GM12892 (cell line): ENCODE measurements around the gene KIAA1549.

ENCODE experiments used
- DNase-seq: peaks from one replicate; pipeline ENCODE4 v3.0.0; 2011; ENCODE audit not compliant: insufficient read length
- FAIRE-seq: peaks from 2 replicates; lab custom pipeline; 2011; peaks lifted over from hg19 to GRCh38; lab: Jason Lieb, UNC
- POLR2A ChIP-seq: IDR thresholded peaks from 2 replicates; pipeline ENCODE4 v1.6.1; 2011; ENCODE audit warnings: low read depth, low read length, control low read depth
- POLR2AphosphoS5 ChIP-seq: IDR thresholded peaks from 2 replicates; pipeline ENCODE4 v1.6.1; 2011; ENCODE audit warnings: low read depth, low read length, control low read depth
- TAF1 ChIP-seq: IDR thresholded peaks from 2 replicates; pipeline ENCODE4 v1.6.1; 2011; ENCODE audit warnings: low read depth, mild to moderate bottlenecking, control low read depth, low read length, borderline replicate concordance

KIAA1549 gene

GRCh38 chr7:138934367-138934766 is 46.8 kb downstream of the KIAA1549 start:
- DNase-seq, result no peak
- TF ChIP-seq POLR2AphosphoS5, result no peak
- no peak for TF ChIP-seq TAF1
- no peak for TF ChIP-seq POLR2A
- FAIRE-seq, result no peak

GRCh38 chr7:138932870-138933269 is 48.3 kb downstream of the KIAA1549 start:
- FAIRE-seq, result no peak
- DNase-seq, result no peak
- TF ChIP-seq TAF1, result no peak
- no peak for TF ChIP-seq POLR2AphosphoS5
- TF ChIP-seq POLR2A, result no peak

GRCh38 chr7:138932427-138932826 is 48.8 kb downstream of the KIAA1549 start:
- DNase-seq (no peak), FAIRE-seq (no peak)
- TF ChIP-seq POLR2AphosphoS5, result no peak

DNA sequence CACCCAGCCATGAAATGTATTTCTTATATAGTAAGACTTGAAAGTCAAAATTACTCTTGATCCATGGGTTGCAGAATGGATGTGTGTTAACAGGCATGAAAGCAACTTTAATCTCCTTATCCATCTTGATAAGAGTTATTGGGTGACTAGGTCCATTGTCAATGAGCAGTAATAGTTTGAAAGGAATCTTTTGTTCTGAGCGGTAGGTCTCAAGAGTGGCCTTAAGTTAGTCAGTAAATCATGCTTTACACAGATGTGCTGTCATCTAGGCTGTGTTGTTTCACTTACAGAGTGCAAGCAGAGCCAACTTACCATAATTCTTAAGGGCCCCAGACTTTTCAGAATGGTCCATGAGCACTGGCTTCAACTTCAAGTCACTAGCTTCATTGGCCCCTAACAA is 51.2 kb downstream of the KIAA1549 start:
- TF ChIP-seq POLR2A, result no peak
- TF ChIP-seq TAF1, result no peak
- TF ChIP-seq POLR2AphosphoS5, result no peak
- no peak for DNase-seq
- no peak for FAIRE-seq

DNA sequence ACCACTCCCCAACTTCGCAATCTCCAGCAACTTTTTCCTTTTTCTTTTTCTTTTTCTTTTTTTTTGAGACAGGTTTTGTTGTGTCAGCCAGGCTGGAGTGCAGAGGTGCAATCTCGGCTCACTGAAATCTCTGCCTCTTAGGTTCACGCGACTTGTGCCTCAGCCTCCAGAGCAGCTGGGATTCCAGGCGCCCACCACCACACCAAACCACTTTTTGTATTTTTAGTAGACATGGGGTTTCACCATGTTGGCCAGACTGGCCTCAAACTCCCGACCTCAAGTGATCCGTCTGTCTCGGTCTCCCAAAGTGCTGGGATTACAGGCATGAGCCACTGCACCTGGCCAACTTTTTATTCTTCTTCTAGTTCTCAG is 55.0 kb downstream of the KIAA1549 start:
- DNase-seq, result no peak
- FAIRE-seq, result no peak
- TF ChIP-seq POLR2A, result no peak
- no peak for TF ChIP-seq TAF1
- TF ChIP-seq POLR2AphosphoS5, result no peak

GRCh38 chr7:138924501-138925225 is 56.5 kb downstream of the KIAA1549 start:
- no peak for FAIRE-seq

GRCh38 chr7:138921277-138921676 is 59.9 kb downstream of the KIAA1549 start:
- TF ChIP-seq POLR2AphosphoS5 (no peak), TAF1 (no peak), POLR2A (no peak)
- DNase-seq (no peak), FAIRE-seq (no peak)

More at GRCh38 chr7:138924501-138925225, 56.5 kb downstream of the KIAA1549 start:
- DNase-seq, result no peak
- TF ChIP-seq POLR2AphosphoS5 (no peak), POLR2A (no peak), TAF1 (no peak)

DNA sequence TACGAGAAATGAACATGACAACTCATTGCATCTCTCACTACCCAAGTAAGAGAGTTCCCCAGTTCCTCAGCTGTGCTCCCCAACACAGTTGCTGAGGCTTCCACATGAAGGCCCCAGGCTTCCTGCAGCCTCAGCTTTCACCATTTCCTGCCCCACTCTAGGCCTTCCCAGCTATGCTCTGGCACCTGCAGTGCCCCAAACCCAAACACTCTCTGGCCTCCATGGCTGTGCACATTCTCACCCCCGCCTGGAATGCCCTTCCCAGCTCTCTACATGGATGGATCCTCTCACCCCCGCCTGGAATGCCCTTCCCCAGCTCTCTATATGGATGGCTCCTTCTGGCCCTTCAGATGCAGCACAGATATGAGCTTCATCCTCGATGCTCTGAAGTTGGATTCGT is 61.3 kb downstream of the KIAA1549 start:
- no peak for TF ChIP-seq POLR2AphosphoS5
- TF ChIP-seq POLR2A, result no peak
- TF ChIP-seq TAF1, result no peak
- no peak for FAIRE-seq
- DNase-seq, result no peak

DNA sequence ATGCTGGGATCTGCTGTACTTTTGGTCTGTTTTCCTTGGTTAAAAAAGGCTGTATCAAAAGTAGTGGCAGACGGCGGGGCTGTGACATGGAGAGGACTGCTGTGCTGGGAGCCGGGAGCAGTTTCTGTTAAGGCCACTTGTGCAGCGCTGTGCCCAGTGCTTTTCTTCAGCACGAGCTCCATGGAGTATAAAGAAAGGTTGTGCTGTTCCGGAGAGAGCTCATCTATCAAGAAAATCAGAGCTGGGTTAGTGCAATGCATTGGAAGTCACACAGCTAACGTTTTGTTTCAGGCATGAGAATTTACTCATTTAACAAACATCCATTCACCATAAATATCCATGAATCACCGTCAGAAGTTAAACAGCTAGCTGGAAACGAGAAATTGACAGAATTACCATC is 62.0 kb downstream of the KIAA1549 start:
- TF ChIP-seq POLR2A (no peak), POLR2AphosphoS5 (no peak), TAF1 (no peak)
- DNase-seq (no peak), FAIRE-seq (no peak)

DNA sequence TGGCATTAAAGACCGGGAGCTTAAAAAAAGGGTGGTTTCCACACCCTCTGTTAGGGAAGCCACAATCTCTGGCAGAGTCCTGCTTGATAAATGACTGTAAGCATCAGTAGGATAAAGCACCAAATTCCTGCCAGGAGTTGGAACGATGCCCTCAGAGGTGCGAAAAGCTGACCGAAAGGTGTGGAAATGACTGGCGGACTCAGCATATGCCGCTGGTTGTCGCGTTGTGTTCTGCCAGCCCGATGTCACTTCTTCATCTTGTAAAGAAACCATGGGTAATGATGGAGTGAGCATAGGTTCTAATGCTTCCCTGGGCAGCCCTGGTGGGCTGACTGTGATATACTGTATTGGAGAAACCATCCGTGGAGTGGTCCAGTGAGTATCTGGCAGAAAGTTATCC is 62.4 kb downstream of the KIAA1549 start:
- FAIRE-seq (no peak), DNase-seq (no peak)
- TF ChIP-seq TAF1, result no peak

GRCh38 chr7:138918176-138918575 is 63.0 kb downstream of the KIAA1549 start:
- TF ChIP-seq POLR2AphosphoS5 (no peak), TAF1 (no peak), POLR2A (no peak)
- FAIRE-seq (no peak), DNase-seq (no peak)

GRCh38 chr7:138917771-138918170 is 63.4 kb downstream of the KIAA1549 start:
- FAIRE-seq, result no peak
- TF ChIP-seq POLR2AphosphoS5 (no peak), POLR2A (no peak), TAF1 (no peak)
- no peak for DNase-seq

- no peak for DNase-seq
- TF ChIP-seq POLR2A (no peak), TAF1 (no peak), POLR2AphosphoS5 (no peak)
- no peak for FAIRE-seq
Measured at GRCh38 chr7:138916731-138917130, 64.5 kb downstream of the KIAA1549 start.
